Activated CD4-positive, CD25-positive, alpha-beta regulatory T cell treated with anti-CD3 and anti-CD28 coated beads, Interleukin-2, amount 50 U/mL, for 24 hours (primary cell): Measurements from ENCODE around the gene NDUFA7.
"Not testable (repeated sequence)": the region's sequence is repeated elsewhere in the genome, so short reads cannot be mapped to it uniquely, and the experiment has no call there.

Experiments
- ATAC-seq, 2 donors: fragments of 150-1000 bp; cut with Tn5 transposase; one replicate each; pipeline ENCODE4 v1.10.0; 2021; ENCODE audit warnings: mild to moderate bottlenecking in 1 of 2, moderate library complexity in 1 of 2

Gene NDUFA7

GRCh38 chr19:8321067-8321985 is at the start of gene NDUFA7, which contains the start of gene RPS28:
Gene NDUFA7, minus strand, starts transcription at chr19:8321375. Its CDS starts 17 bp downstream, at chr19:8321358.
Gene RPS28, plus strand, starts transcription at chr19:8321496. Its CDS starts 35 bp downstream, at chr19:8321531.
- ATAC-seq, result peak; percentile 88 to 90

- ATAC-seq, result no peak
Observed at GRCh38 chr19:8370176-8371010, 49.2 kb upstream of the NDUFA7 start.

GRCh38 chr19:8367327-8368001 is 46.3 kb upstream of the NDUFA7 start:
- ATAC-seq, result no peak

- ATAC-seq, result no peak
Observed at GRCh38 chr19:8366961-8367326, 45.8 kb upstream of the NDUFA7 start.

GRCh38 chr19:8366121-8366581 is 45.0 kb upstream of the NDUFA7 start:
- ATAC-seq, result no peak

- ATAC-seq, result peak; percentile 62 to 68
Observed at GRCh38 chr19:8363803-8364771, 42.9 kb upstream of the NDUFA7 start, which contains the start of gene ANGPTL4. Gene ANGPTL4, plus strand, starts transcription at chr19:8364155. Its CDS starts 167 bp downstream, at chr19:8364322.

- peak in 1 of 2 donors; percentile 38 for ATAC-seq
Observed at GRCh38 chr19:8361921-8362793, 41.0 kb upstream of the NDUFA7 start.

- ATAC-seq, result no peak
Observed at GRCh38 chr19:8360196-8360595, 39.0 kb upstream of the NDUFA7 start.

GRCh38 chr19:8358948-8359347 is 37.8 kb upstream of the NDUFA7 start:
- ATAC-seq, result no peak

GRCh38 chr19:8357007-8357521 is 35.9 kb upstream of the NDUFA7 start:
- no peak for ATAC-seq

GRCh38 chr19:8355631-8356402 is 34.6 kb upstream of the NDUFA7 start:
- ATAC-seq, result peak in 1 of 2 donors; percentile 27

- ATAC-seq, result not testable (repeated sequence)
Observed at GRCh38 chr19:8352845-8353244, 31.7 kb upstream of the NDUFA7 start.

- no peak for ATAC-seq
Observed at GRCh38 chr19:8352134-8352827, 31.1 kb upstream of the NDUFA7 start.

GRCh38 chr19:8349629-8350372 is 28.6 kb upstream of the NDUFA7 start:
- not testable (repeated sequence) for ATAC-seq

GRCh38 chr19:8343483-8343844 is 22.3 kb upstream of the NDUFA7 start:
- ATAC-seq, result peak in 1 of 2 donors; percentile 5

GRCh38 chr19:8342684-8343482 is 21.7 kb upstream of the NDUFA7 start, which contains the start of gene KANK3:
Gene KANK3, minus strand, starts transcription at chr19:8343262. Its CDS starts 5,434 bp downstream, at chr19:8337828.
- ATAC-seq, result peak; percentile 100

GRCh38 chr19:8342316-8342683 is 21.1 kb upstream of the NDUFA7 start:
- no peak for ATAC-seq
